GM23338 (cell line): ENCODE data around the gene SS18. TPM values are rescaled to one million over a fixed set of nuclear protein-coding genes. Genes with fewer than 3 reads are reported as not detected.

Experiments used
- ATAC-seq: fragments of 200-7000 bp; cut with Tn5 transposase; 3 replicates; pipeline ENCODE4 v1.9.1; 2020
- DNase-seq: peaks from one replicate; pipeline ENCODE4 v3.0.0-alpha.2; 2015; ENCODE audit warnings: low spot score
- H2AFZ ChIP-seq: fragments of 200-600 bp; sonication (generic); 2 replicates; pipeline ENCODE4 v1.8.0; 2016; ENCODE audit warnings: antibody characterized with exemption, mild to moderate bottlenecking, moderate library complexity
- H3F3A ChIP-seq: fragments of 200-600 bp; sonication (generic); replicated peaks from 2 replicates; pipeline ENCODE4 v1.8.0; 2017; ENCODE audit warnings: antibody characterized with exemption, mixed run types, low read depth
- H3K27ac ChIP-seq: fragments of 200-600 bp; sonication (generic); 2 replicates; pipeline ENCODE4 v1.6.1; 2016; ENCODE audit warnings: low read depth
- H3K27me3 ChIP-seq: fragments of 200-600 bp; sonication (generic); 2 replicates; pipeline ENCODE4 v1.8.0; 2016; ENCODE audit warnings: mild to moderate bottlenecking, mixed run types, moderate library complexity; ENCODE audit not compliant: insufficient read depth
- H3K36me3 ChIP-seq: fragments of 200-600 bp; sonication (generic); 2 replicates; pipeline ENCODE4 v1.8.0; 2016; ENCODE audit warnings: mild to moderate bottlenecking; ENCODE audit not compliant: insufficient read depth
- H3K4me1 ChIP-seq: fragments of 200-600 bp; sonication (generic); 2 replicates; pipeline ENCODE4 v1.8.0; 2016; ENCODE audit warnings: mild to moderate bottlenecking, moderate library complexity; ENCODE audit not compliant: insufficient read depth
- H3K4me2 ChIP-seq: fragments of 200-600 bp; sonication (generic); 2 replicates; pipeline ENCODE4 v1.7.1; 2017; ENCODE audit warnings: mixed run types
- H3K4me3 ChIP-seq: fragments of 200-600 bp; sonication (generic); 2 replicates; pipeline ENCODE4 v1.6.1; 2016; ENCODE audit warnings: mixed run types
- H3K79me2 ChIP-seq: fragments of 200-600 bp; sonication (generic); replicated peaks from 2 replicates; pipeline ENCODE4 v1.8.0; 2017; ENCODE audit warnings: mild to moderate bottlenecking; ENCODE audit not compliant: insufficient read depth
- H3K9me2 ChIP-seq: fragments of 200-600 bp; sonication (generic); 2 replicates; pipeline ENCODE4 v1.8.0; 2017; ENCODE audit not compliant: insufficient read depth
- H4K20me1 ChIP-seq: fragments of 200-600 bp; sonication (generic); replicated peaks from 2 replicates; pipeline ENCODE4 v1.8.0; 2017; ENCODE audit warnings: mild to moderate bottlenecking; ENCODE audit not compliant: insufficient read depth
- H3K27ac Mint-ChIP-seq: 2 replicates; pipeline ENCODE4 v1.8.0; 2020; ENCODE audit warnings: inconsistent platforms, mild to moderate bottlenecking, moderate library complexity, mixed read lengths
- H3K27me3 Mint-ChIP-seq: 3 replicates; pipeline ENCODE4 v1.8.0; 2022; ENCODE audit warnings: low read depth, mild to moderate bottlenecking, moderate library complexity, mixed read lengths, inconsistent platforms; ENCODE audit not compliant: insufficient read depth, poor library complexity
- H3K36me3 Mint-ChIP-seq: 3 replicates; pipeline ENCODE4 v1.8.0; 2021; ENCODE audit warnings: low read depth, mild to moderate bottlenecking, inconsistent platforms, moderate library complexity, mixed read lengths
- H3K4me1 Mint-ChIP-seq: 3 replicates; pipeline ENCODE4 v1.8.0; 2020; ENCODE audit warnings: mild to moderate bottlenecking, inconsistent platforms, mixed read lengths
- H3K4me3 Mint-ChIP-seq: 3 replicates; pipeline ENCODE4 v1.8.0; 2021; ENCODE audit warnings: moderate library complexity, mild to moderate bottlenecking, inconsistent platforms, mixed read lengths
- H3K9me3 Mint-ChIP-seq: 3 replicates; pipeline ENCODE4 v1.8.0; 2020; ENCODE audit warnings: moderate library complexity, mild to moderate bottlenecking, inconsistent platforms, mixed read lengths
- CREB1 ChIP-seq: fragments of 250-450 bp; sonication (Bioruptor Pico); IDR thresholded peaks from 2 replicates; pipeline ENCODE4 v1.5.0; 2020; ENCODE audit warnings: low read depth, mild to moderate bottlenecking, moderate library complexity
- CTCF ChIP-seq, 2 experiments: fragments of 200-600 bp in 1 of 2; sonication (generic) in 1 of 2; conservative IDR thresholded peaks; 2 replicates each; pipeline versions ENCODE4 v1.5.1 to v1.6.1; 2016 to 2017; ENCODE audit warnings: antibody characterized with exemption in 2 of 2, low read depth in 2 of 2, mild to moderate bottlenecking in 2 of 2, moderate library complexity in 1 of 2
- ETS1 ChIP-seq: IDR thresholded peaks from 2 replicates; pipeline ENCODE4 v1.6.1; 2016; ENCODE audit warnings: antibody characterized with exemption
- EZH2 ChIP-seq: fragments of 200-600 bp; sonication (generic); IDR thresholded peaks from one replicate; pipeline ENCODE4 v1.8.0; 2017; ENCODE audit warnings: antibody characterized with exemption, mild to moderate bottlenecking, low read depth; ENCODE audit not compliant: unreplicated experiment
- EZH2phosphoT487 ChIP-seq: fragments of 200-600 bp; sonication (generic); IDR thresholded peaks from one replicate; pipeline ENCODE4 v1.8.1; 2018; ENCODE audit warnings: antibody characterized with exemption; ENCODE audit not compliant: unreplicated experiment
- JUNB ChIP-seq: IDR thresholded peaks from one replicate; pipeline ENCODE4 v1.6.1; 2016; ENCODE audit warnings: antibody characterized with exemption; ENCODE audit not compliant: unreplicated experiment
- NANOG ChIP-seq: IDR thresholded peaks from 2 replicates; pipeline ENCODE4 v1.6.1; 2016; ENCODE audit warnings: antibody characterized with exemption, borderline replicate concordance
- POLR2AphosphoS5 ChIP-seq: IDR thresholded peaks from 2 replicates; pipeline ENCODE4 v1.6.1; 2016; ENCODE audit warnings: antibody characterized with exemption, low read depth
- STAT1 ChIP-seq: IDR thresholded peaks from one replicate; pipeline ENCODE4 v1.6.1; 2016; ENCODE audit warnings: antibody characterized with exemption; ENCODE audit not compliant: unreplicated experiment
- ZNF114 ChIP-seq: fragments of 250-450 bp; sonication (Bioruptor Pico); IDR thresholded peaks from 2 replicates; pipeline ENCODE4 v1.5.0; 2020; ENCODE audit warnings: mild to moderate bottlenecking, moderate library complexity
- ZNF331 ChIP-seq: fragments of 250-450 bp; sonication (Bioruptor Pico); IDR thresholded peaks from 2 replicates; pipeline ENCODE4 v1.5.0; 2020; ENCODE audit warnings: low read depth, mild to moderate bottlenecking, moderate library complexity
- ZNF462 ChIP-seq: fragments of 250-450 bp; sonication (Bioruptor Pico); IDR thresholded peaks from 2 replicates; pipeline ENCODE4 v1.5.0; 2020; ENCODE audit warnings: mild to moderate bottlenecking, moderate library complexity
- polyA plus RNA-seq: library from polyadenylated mRNA; unstranded; fragments of >200 nt; fragmentation: Nextera tagmentation; extraction: Ambion mirVana; gene quantifications from 2 replicates; pipeline ENCODE4 v1.2.1, GENCODE V29; 2016
- total RNA-seq: library from RNA; depleted of rRNA; stranded (reverse); fragments of >200 nt; shearing (Covaris generic); gene quantifications from 2 replicates; pipeline ENCODE4 v1.2.3, GENCODE V29; 2014

The SS18 gene
- total and polyA plus RNA-seq, 2 experiments from 2014 or later: 41.3 to 148 TPM

- no peak overlapping the region for H3K4me3 ChIP-seq
- Mint-ChIP-seq H3K27me3 (peaks cover 2% of the 10 kb centered on the region), H3K4me3 (no peak overlapping the region), H3K4me1 (no peaks in the 10 kb centered on the region), H3K27ac (no peak overlapping the region), H3K36me3 (peaks cover 40% of the 10 kb centered on the region), H3K9me3 (no peaks in the 10 kb centered on the region)
- H3K27me3 ChIP-seq: no peaks in the 10 kb centered on the region
- H3K4me1 ChIP-seq: no peaks in the 10 kb centered on the region
- H3K4me2 ChIP-seq: no peak overlapping the region
- DNase-seq (no peak), ATAC-seq (no peak)
- TF ChIP-seq ETS1: no peak
- no peak for TF ChIP-seq CREB1
- no peaks in the 10 kb centered on the region for H3K9me2 ChIP-seq
- H3F3A ChIP-seq: no peaks in the 10 kb centered on the region
- H3K79me2 ChIP-seq: peaks cover 5% of the 10 kb centered on the region
- H4K20me1 ChIP-seq: no peaks in the 10 kb centered on the region
- peaks cover 13% of the 10 kb centered on the region; the same call in 1 of the 2 replicates for H3K36me3 ChIP-seq
- no peak overlapping the region for H3K27ac ChIP-seq
- H2AFZ ChIP-seq: no peak overlapping the region
These were observed 37.9 kb downstream of the SS18 start for GRCh38 chr18:26052505-26052904.

- no peak for ATAC-seq
- Histone ChIP-seq H3F3A (no peaks in the 10 kb centered on the region), H2AFZ (no peak overlapping the region), H3K36me3 (peaks cover 9% of the 10 kb centered on the region; the same call in 1 of the 2 replicates), H4K20me1 (no peaks in the 10 kb centered on the region), H3K4me3 (no peak overlapping the region), H3K79me2 (peaks cover 5% of the 10 kb centered on the region), H3K4me1 (no peaks in the 10 kb centered on the region), H3K4me2 (no peak overlapping the region), H3K9me2 (no peaks in the 10 kb centered on the region), H3K27ac (no peak overlapping the region), H3K27me3 (no peaks in the 10 kb centered on the region)
- Mint-ChIP-seq H3K36me3 (peaks cover 35% of the 10 kb centered on the region), H3K27ac (no peak overlapping the region), H3K4me1 (no peaks in the 10 kb centered on the region), H3K4me3 (no peak overlapping the region), H3K9me3 (no peaks in the 10 kb centered on the region), H3K27me3 (peaks cover 2% of the 10 kb centered on the region)
- no peak for DNase-seq
- TF ChIP-seq ZNF462 (CRISPR knock-in tag) (no peak), CTCF (conservative IDR thresholded peaks at IDR 0.05; ENCODE audit: low read depth in 2 of 2) (no peak; a peak in 1 of 4 replicates), EZH2phosphoT487 (no peak), STAT1 (no peak), ZNF114 (CRISPR knock-in tag) (no peak), CREB1 (no peak), NANOG (no peak), EZH2 (no peak), POLR2AphosphoS5 (no peak), ETS1 (no peak), JUNB (no peak), ZNF331 (CRISPR knock-in tag) (no peak)
These were observed 38.6 kb downstream of the SS18 start for GRCh38 chr18:26051843-26052242.
